Smooth muscle cell (in vitro differentiated cells): ENCODE results near the gene ERC1. TPM values are rescaled to one million over a fixed set of nuclear protein-coding genes. Genes with fewer than 3 reads are reported as not detected.

ENCODE experiments used
- DNase-seq: peaks from one replicate; lab custom pipeline; 2025; ENCODE audit not compliant: unreplicated experiment; lab: John Stamatoyannopoulos, UW
- H2AFZ ChIP-seq: fragments of 200-600 bp; sonication (generic); 2 replicates; pipeline ENCODE4 v1.6.0; 2016; ENCODE audit warnings: antibody characterized with exemption, low read depth, mild to moderate bottlenecking
- H3F3A ChIP-seq: fragments of 200-600 bp; sonication (generic); 2 replicates; pipeline ENCODE4 v1.6.0; 2017; ENCODE audit warnings: antibody characterized with exemption, low read depth
- H3K27ac ChIP-seq: fragments of 200-600 bp; sonication (generic); 2 replicates; pipeline ENCODE4 v1.5.1; 2016; ENCODE audit warnings: low read depth, mild to moderate bottlenecking
- H3K27me3 ChIP-seq: fragments of 200-600 bp; sonication (generic); 2 replicates; pipeline ENCODE4 v1.6.1; 2016; ENCODE audit warnings: low read depth, mild to moderate bottlenecking
- H3K36me3 ChIP-seq: fragments of 200-600 bp; sonication (generic); 2 replicates; pipeline ENCODE4 v1.5.1; 2016; ENCODE audit warnings: low read depth
- H3K4me1 ChIP-seq: fragments of 200-600 bp; sonication (generic); 2 replicates; pipeline ENCODE4 v1.5.1; 2016; ENCODE audit warnings: low read depth
- H3K4me2 ChIP-seq: fragments of 200-600 bp; sonication (generic); 2 replicates; pipeline ENCODE4 v1.6.0; 2016; ENCODE audit warnings: mild to moderate bottlenecking
- H3K4me3 ChIP-seq: fragments of 200-600 bp; sonication (generic); 2 replicates; pipeline ENCODE4 v1.5.1; 2016; ENCODE audit warnings: mild to moderate bottlenecking
- H3K79me2 ChIP-seq: fragments of 200-600 bp; sonication (generic); 2 replicates; pipeline ENCODE4 v1.6.0; 2016; ENCODE audit warnings: low read depth, mild to moderate bottlenecking
- H3K9ac ChIP-seq: fragments of 200-600 bp; sonication (generic); 2 replicates; pipeline ENCODE4 v1.6.0; 2016; ENCODE audit warnings: low read depth
- H3K9me3 ChIP-seq: fragments of 200-600 bp; sonication (generic); replicated peaks from 2 replicates; pipeline ENCODE4 v1.5.1; 2016; ENCODE audit warnings: low read depth
- H4K20me1 ChIP-seq: fragments of 200-600 bp; sonication (generic); 2 replicates; pipeline ENCODE4 v1.6.0; 2016; ENCODE audit warnings: low read depth
- WGBS: methylation state at CpG from one replicate; pipeline ENCODE4 v1.1.7; 2016; ENCODE audit warnings: low lambda C conversion rate; 5-methylcytosine and 5-hydroxymethylcytosine counted together
- polyA plus RNA-seq: library from polyadenylated mRNA; unstranded; fragments of >200 nt; fragmentation: Nextera tagmentation; extraction: Ambion mirVana; gene quantifications from 2 replicates; pipeline ENCODE4 v1.2.1, GENCODE V29; 2016
- total RNA-seq: library from RNA; depleted of rRNA; stranded (reverse); fragments of >200 nt; gene quantifications from 2 replicates; pipeline ENCODE4 v1.2.3, GENCODE V29; 2014
- TF ChIP-seq, protein P1 (sequence below): fragments of 200-600 bp; sonication (generic); IDR thresholded peaks from 2 replicates; pipeline ENCODE4 v1.5.1; 2017; ENCODE audit warnings: borderline replicate concordance, mild to moderate bottlenecking, antibody characterized with exemption; ENCODE audit not compliant: insufficient read depth, poor library complexity, severe bottlenecking

Gene ERC1
- total and polyA plus RNA-seq, 2 experiments from 2014 or later = 13.8 to 17.6 TPM

GRCh38 chr12:1517007-1517406, 526.0 kb downstream of the ERC1 start:
- no peaks in the 10 kb centered on the region for H4K20me1 ChIP-seq
- no peak overlapping the region for H2AFZ ChIP-seq
- H3F3A ChIP-seq = no peaks in the 10 kb centered on the region
- H3K79me2 ChIP-seq = no peaks in the 10 kb centered on the region
- no peaks in the 10 kb centered on the region for H3K27me3 ChIP-seq
- H3K36me3 ChIP-seq = peaks cover 8% of the 10 kb centered on the region
- TF ChIP-seq, protein P1, sequence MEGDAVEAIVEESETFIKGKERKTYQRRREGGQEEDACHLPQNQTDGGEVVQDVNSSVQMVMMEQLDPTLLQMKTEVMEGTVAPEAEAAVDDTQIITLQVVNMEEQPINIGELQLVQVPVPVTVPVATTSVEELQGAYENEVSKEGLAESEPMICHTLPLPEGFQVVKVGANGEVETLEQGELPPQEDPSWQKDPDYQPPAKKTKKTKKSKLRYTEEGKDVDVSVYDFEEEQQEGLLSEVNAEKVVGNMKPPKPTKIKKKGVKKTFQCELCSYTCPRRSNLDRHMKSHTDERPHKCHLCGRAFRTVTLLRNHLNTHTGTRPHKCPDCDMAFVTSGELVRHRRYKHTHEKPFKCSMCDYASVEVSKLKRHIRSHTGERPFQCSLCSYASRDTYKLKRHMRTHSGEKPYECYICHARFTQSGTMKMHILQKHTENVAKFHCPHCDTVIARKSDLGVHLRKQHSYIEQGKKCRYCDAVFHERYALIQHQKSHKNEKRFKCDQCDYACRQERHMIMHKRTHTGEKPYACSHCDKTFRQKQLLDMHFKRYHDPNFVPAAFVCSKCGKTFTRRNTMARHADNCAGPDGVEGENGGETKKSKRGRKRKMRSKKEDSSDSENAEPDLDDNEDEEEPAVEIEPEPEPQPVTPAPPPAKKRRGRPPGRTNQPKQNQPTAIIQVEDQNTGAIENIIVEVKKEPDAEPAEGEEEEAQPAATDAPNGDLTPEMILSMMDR = peak; percentile 48
- H3K9me3 ChIP-seq = peaks cover 4% of the 10 kb centered on the region
- DNase-seq = no peak
- H3K4me3 ChIP-seq = no peak overlapping the region
- no peak overlapping the region for H3K4me2 ChIP-seq
- 24% methylated on average over 2 of the region's 2 CpGs for WGBS
- H3K27ac ChIP-seq = peak overlapping the region; percentile 49
- H3K4me1 ChIP-seq = peaks cover 7% of the 10 kb centered on the region
- H3K9ac ChIP-seq = no peak overlapping the region

DNA sequence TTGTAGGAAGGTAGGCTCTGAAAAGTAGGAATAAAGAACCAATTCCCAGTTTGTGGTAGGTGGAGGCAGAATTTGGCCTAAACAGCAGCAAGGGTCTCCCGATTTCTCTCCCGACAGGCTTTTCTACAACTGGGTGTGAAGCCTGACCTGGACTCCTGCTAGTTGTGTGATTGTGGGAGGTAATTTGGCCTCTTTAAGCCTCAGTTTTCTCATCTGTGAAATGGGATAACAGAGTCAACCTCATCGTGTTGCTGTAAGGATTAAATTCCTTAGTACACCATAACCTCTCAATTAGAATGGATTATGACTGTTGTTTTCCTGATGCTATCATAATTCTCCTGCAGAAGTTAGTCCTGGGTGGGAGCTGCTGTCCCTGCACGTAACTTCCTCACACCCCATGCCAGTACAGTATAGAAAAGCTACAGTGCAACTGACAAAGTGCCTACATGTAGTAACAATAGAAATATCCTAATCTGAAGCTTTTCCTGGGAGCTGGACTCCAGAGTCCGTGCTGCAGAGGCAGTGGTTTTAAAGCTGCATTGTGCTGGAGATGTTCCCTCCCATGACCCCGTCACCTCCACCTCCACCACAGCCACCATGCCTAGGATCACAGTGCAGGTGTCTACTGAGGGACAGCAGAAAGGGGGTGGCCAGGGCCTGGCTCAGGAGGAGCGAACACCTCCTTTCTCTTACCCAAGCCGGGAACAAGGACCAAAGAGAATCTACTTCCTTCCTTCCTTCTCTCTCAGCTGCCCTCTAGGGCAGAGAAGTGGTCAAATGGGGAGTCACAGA, 526.9 kb downstream of the ERC1 start:
- no peak for DNase-seq
- peaks cover 4% of the 10 kb centered on the region for H3K9me3 ChIP-seq
- no peaks in the 10 kb centered on the region for H3K79me2 ChIP-seq
- H4K20me1 ChIP-seq = no peaks in the 10 kb centered on the region
- no peak overlapping the region for H3K27ac ChIP-seq
- no peak overlapping the region for H3K4me3 ChIP-seq
- no peak overlapping the region for H3K9ac ChIP-seq
- peaks cover 8% of the 10 kb centered on the region for H3K36me3 ChIP-seq
- 93% methylated on average over 8 of the region's 8 CpGs for WGBS
- TF ChIP-seq, protein P1 = no peak
- no peak overlapping the region for H3K4me2 ChIP-seq
- no peaks in the 10 kb centered on the region for H3K27me3 ChIP-seq
- peaks cover 7% of the 10 kb centered on the region for H3K4me1 ChIP-seq
- H3F3A ChIP-seq = no peaks in the 10 kb centered on the region
- no peak overlapping the region for H2AFZ ChIP-seq

- peak overlapping the region; percentile 58 for H3K27ac ChIP-seq
- H3K9ac ChIP-seq = no peak overlapping the region
- no peaks in the 10 kb centered on the region for H3K79me2 ChIP-seq
- peaks cover 4% of the 10 kb centered on the region for H3K9me3 ChIP-seq
- WGBS = 63% methylated on average over 29 of the region's 29 CpGs
- TF ChIP-seq, protein P1 = no peak
- peaks cover 8% of the 10 kb centered on the region for H3K36me3 ChIP-seq
- H3K4me1 ChIP-seq = peaks cover 12% of the 10 kb centered on the region
- DNase-seq = no peak
- H3K4me2 ChIP-seq = peak overlapping the region; percentile 57
- H2AFZ ChIP-seq = no peak overlapping the region
- no peaks in the 10 kb centered on the region for H4K20me1 ChIP-seq
- H3K4me3 ChIP-seq = no peak overlapping the region
- no peaks in the 10 kb centered on the region for H3F3A ChIP-seq
- H3K27me3 ChIP-seq = no peaks in the 10 kb centered on the region
These were observed 527.8 kb downstream of the ERC1 start for GRCh38 chr12:1518591-1519516.
